MM.1S (cell line): ENCODE data around the gene NUP210L.

Experiments
- DNase-seq: peaks from one replicate; pipeline ENCODE4 v3.0.0-alpha.2; 2015
- H2AFZ ChIP-seq: fragments of 300-600 bp; sonication (generic); 2 replicates; pipeline ENCODE4 v1.6.0; 2016; ENCODE audit warnings: antibody characterized with exemption, low read length
- H3F3A ChIP-seq: fragments of 300-600 bp; sonication (generic); 2 replicates; pipeline ENCODE4 v1.6.1; 2016; ENCODE audit warnings: mild to moderate bottlenecking, antibody characterized with exemption, low read length, moderate library complexity, mixed read lengths; ENCODE audit not compliant: insufficient read depth
- H3K27ac ChIP-seq: fragments of 300-600 bp; sonication (generic); 2 replicates; pipeline ENCODE4 v1.5.1; 2016; ENCODE audit warnings: mild to moderate bottlenecking, low read length
- H3K27me3 ChIP-seq: fragments of 300-600 bp; sonication (generic); replicated peaks from 2 replicates; pipeline ENCODE4 v1.6.0; 2016; ENCODE audit warnings: low read length; ENCODE audit not compliant: insufficient read depth
- H3K36me3 ChIP-seq: fragments of 300-600 bp; sonication (generic); replicated peaks from 2 replicates; pipeline ENCODE4 v1.6.1; 2016; ENCODE audit warnings: mild to moderate bottlenecking, low read length, mixed read lengths; ENCODE audit not compliant: insufficient read depth
- H3K4me1 ChIP-seq: fragments of 300-600 bp; sonication (generic); 2 replicates; pipeline ENCODE4 v1.6.1; 2016; ENCODE audit warnings: low read length, mixed read lengths
- H3K4me2 ChIP-seq: fragments of 300-600 bp; sonication (generic); 2 replicates; pipeline ENCODE4 v1.6.0; 2016; ENCODE audit warnings: low read depth, low read length
- H3K4me3 ChIP-seq: fragments of 300-600 bp; sonication (generic); 2 replicates; pipeline ENCODE4 v1.5.1; 2016; ENCODE audit warnings: low read length, mixed read lengths
- H3K79me2 ChIP-seq: fragments of 300-600 bp; sonication (generic); 2 replicates; pipeline ENCODE4 v1.6.1; 2016; ENCODE audit warnings: mixed run types, low read length, mixed read lengths
- H3K9ac ChIP-seq: fragments of 300-600 bp; sonication (generic); 2 replicates; pipeline ENCODE4 v1.6.1; 2016; ENCODE audit warnings: low read length, mixed read lengths
- H3K9me2 ChIP-seq: fragments of 300-600 bp; sonication (generic); replicated peaks from 2 replicates; pipeline ENCODE4 v1.6.1; 2016; ENCODE audit warnings: mild to moderate bottlenecking, low read length, mixed read lengths; ENCODE audit not compliant: insufficient read depth
- H3K9me3 ChIP-seq: fragments of 300-600 bp; sonication (generic); replicated peaks from 2 replicates; pipeline ENCODE4 v1.6.1; 2016; ENCODE audit warnings: mild to moderate bottlenecking, low read length, mixed read lengths; ENCODE audit not compliant: insufficient read depth
- H4K20me1 ChIP-seq: fragments of 300-600 bp; sonication (generic); 2 replicates; pipeline ENCODE4 v1.6.1; 2016; ENCODE audit warnings: mild to moderate bottlenecking, low read length, moderate library complexity, mixed read lengths; ENCODE audit not compliant: insufficient read depth
- CTCF ChIP-seq: fragments of 300-600 bp; sonication (generic); IDR thresholded peaks from 2 replicates; pipeline ENCODE4 v1.5.1; 2016; ENCODE audit warnings: antibody characterized with exemption, low read length, mixed read lengths
- EZH2 ChIP-seq: fragments of 300-600 bp; sonication (generic); optimal IDR thresholded peaks from 2 replicates; pipeline ENCODE3; 2017; ENCODE audit warnings: low read depth, mild to moderate bottlenecking, antibody characterized with exemption, low read length, mixed read lengths
- EZH2phosphoT487 ChIP-seq: fragments of 300-600 bp; sonication (generic); IDR thresholded peaks from 2 replicates; pipeline ENCODE4 v1.6.1; 2018; ENCODE audit warnings: antibody characterized with exemption, low read length

Gene NUP210L

GRCh38 chr1:154157520-154158306 is 2.8 kb upstream of the NUP210L start:
- no peak for TF ChIP-seq CTCF
- Histone ChIP-seq H3K27ac (peak overlapping the region; percentile 15; the same call in 1 of the 2 replicates), H4K20me1 (peaks cover 13% of the 10 kb centered on the region), H3K4me2 (no peak overlapping the region), H3K36me3 (peaks cover 15% of the 10 kb centered on the region; the same call in 1 of the 2 replicates), H3K79me2 (peaks cover 47% of the 10 kb centered on the region), H3K9me3 (no peaks in the 10 kb centered on the region), H3K4me1 (peaks cover 24% of the 10 kb centered on the region), H3K27me3 (no peaks in the 10 kb centered on the region), H2AFZ (no peak overlapping the region), H3K9me2 (no peaks in the 10 kb centered on the region), H3K4me3 (no peak overlapping the region), H3F3A (peaks cover 22% of the 10 kb centered on the region), H3K9ac (no peak overlapping the region)
- no peak for DNase-seq

GRCh38 chr1:154155251-154155650 is 378 bp upstream of the NUP210L start:
- Histone ChIP-seq H3K79me2 (peaks cover 25% of the 10 kb centered on the region), H3K9me2 (no peaks in the 10 kb centered on the region), H3K9ac (no peak overlapping the region), H3K9me3 (no peaks in the 10 kb centered on the region), H3K27ac (no peak overlapping the region), H3K4me1 (peaks cover 18% of the 10 kb centered on the region), H3K36me3 (peaks cover 6% of the 10 kb centered on the region; the same call in 1 of the 2 replicates), H3K4me2 (no peak overlapping the region), H4K20me1 (peaks cover 13% of the 10 kb centered on the region), H3K4me3 (no peak overlapping the region), H3K27me3 (no peaks in the 10 kb centered on the region), H3F3A (peaks cover 22% of the 10 kb centered on the region), H2AFZ (no peak overlapping the region)
- DNase-seq, result no peak
- TF ChIP-seq EZH2 (no peak), EZH2phosphoT487 (no peak), CTCF (no peak)

- H3K4me1 ChIP-seq, result peaks cover 10% of the 10 kb centered on the region
- H3K79me2 ChIP-seq, result peaks cover 13% of the 10 kb centered on the region
- H3K4me2 ChIP-seq, result no peak overlapping the region
- no peak overlapping the region for H2AFZ ChIP-seq
- H3K9ac ChIP-seq, result no peak overlapping the region
- H4K20me1 ChIP-seq, result peaks cover 12% of the 10 kb centered on the region
- no peak for DNase-seq
- H3K36me3 ChIP-seq, result peaks cover 4% of the 10 kb centered on the region; the same call in 1 of the 2 replicates
- H3F3A ChIP-seq, result peaks cover 17% of the 10 kb centered on the region
- no peak for TF ChIP-seq EZH2phosphoT487
- no peak for TF ChIP-seq CTCF
- no peak for TF ChIP-seq EZH2
- H3K4me3 ChIP-seq, result no peak overlapping the region
- no peak overlapping the region for H3K27ac ChIP-seq
- H3K9me3 ChIP-seq, result no peaks in the 10 kb centered on the region
- no peaks in the 10 kb centered on the region for H3K9me2 ChIP-seq
- no peaks in the 10 kb centered on the region for H3K27me3 ChIP-seq
These were observed 820 bp downstream of the NUP210L start for GRCh38 chr1:154154053-154154452.
